MCF 10A (cell line): Measurements from ENCODE around the gene IL3. TPM values are rescaled to one million over a fixed set of nuclear protein-coding genes. Genes with fewer than 3 reads are reported as not detected.

Experiments
- BruUV-seq: library from RNA; stranded (reverse); fragments of 400-500 nt; replicated peaks from 2 replicates; lab custom pipeline; 2021; lab: Mats Ljungman, UMichigan
- CTCF ChIA-PET: fragments of 300-600 bp; sonication (Branson Sonifier 250); formaldehyde crosslinking; extraction: SDS; loops from one replicate; lab custom pipeline; 2021; ENCODE audit warnings: antibody characterized with exemption, inconsistent platforms; lab: Yijun Ruan, JAX
- POLR2A ChIA-PET: fragments of 300-600, 350-650 bp; sonication (Branson Sonifier 250); formaldehyde crosslinking; extraction: SDS; loops from one replicate; lab custom pipeline; 2020; ENCODE audit warnings: antibody characterized with exemption, inconsistent platforms; lab: Yijun Ruan, JAX
- DNase-seq: peaks from one replicate; pipeline ENCODE4 v3.0.0-alpha.2; 2018; ENCODE audit not compliant: unreplicated experiment
- H3K27ac Mint-ChIP-seq: one replicate; pipeline ENCODE4 v1.8.0; 2022; ENCODE audit warnings: mild to moderate bottlenecking, low read depth, mixed read lengths; ENCODE audit not compliant: unreplicated experiment
- H3K27me3 Mint-ChIP-seq: one replicate; pipeline ENCODE4 v1.8.0; 2022; ENCODE audit warnings: mixed read lengths; ENCODE audit not compliant: insufficient read depth, unreplicated experiment
- H3K36me3 Mint-ChIP-seq: one replicate; pipeline ENCODE4 v1.8.0; 2022; ENCODE audit warnings: mild to moderate bottlenecking, moderate library complexity, mixed read lengths; ENCODE audit not compliant: insufficient read depth, unreplicated experiment
- H3K4me1 Mint-ChIP-seq: one replicate; pipeline ENCODE4 v1.8.0; 2022; ENCODE audit warnings: mixed read lengths; ENCODE audit not compliant: insufficient read depth, unreplicated experiment
- H3K4me3 Mint-ChIP-seq: one replicate; pipeline ENCODE4 v1.8.0; 2022; ENCODE audit warnings: mild to moderate bottlenecking, moderate library complexity, mixed read lengths; ENCODE audit not compliant: unreplicated experiment
- H3K9me3 Mint-ChIP-seq: one replicate; pipeline ENCODE4 v1.8.0; 2022; ENCODE audit warnings: mixed read lengths; ENCODE audit not compliant: unreplicated experiment
- intact Hi-C: fragments of 100-400 bp; cut with micrococcal nuclease; formaldehyde crosslinking; loops from 2 replicates; pipeline ENCODE4 v1.14.1; 2022
- total RNA-seq: library from RNA; stranded (reverse); gene quantifications from 2 replicates; pipeline ENCODE4 v1.2.3, GENCODE V29; 2022
- TF ChIP-seq, protein P1 (sequence below): fragments of 200-600 bp; IDR thresholded peaks from one replicate; pipeline ENCODE4 v1.8.0; 2022; ENCODE audit warnings: antibody characterized with exemption, mild to moderate bottlenecking; ENCODE audit not compliant: unreplicated experiment

IL3 gene
- total RNA-seq, 1 experiment from 2014 or later, result not detected

DNA sequence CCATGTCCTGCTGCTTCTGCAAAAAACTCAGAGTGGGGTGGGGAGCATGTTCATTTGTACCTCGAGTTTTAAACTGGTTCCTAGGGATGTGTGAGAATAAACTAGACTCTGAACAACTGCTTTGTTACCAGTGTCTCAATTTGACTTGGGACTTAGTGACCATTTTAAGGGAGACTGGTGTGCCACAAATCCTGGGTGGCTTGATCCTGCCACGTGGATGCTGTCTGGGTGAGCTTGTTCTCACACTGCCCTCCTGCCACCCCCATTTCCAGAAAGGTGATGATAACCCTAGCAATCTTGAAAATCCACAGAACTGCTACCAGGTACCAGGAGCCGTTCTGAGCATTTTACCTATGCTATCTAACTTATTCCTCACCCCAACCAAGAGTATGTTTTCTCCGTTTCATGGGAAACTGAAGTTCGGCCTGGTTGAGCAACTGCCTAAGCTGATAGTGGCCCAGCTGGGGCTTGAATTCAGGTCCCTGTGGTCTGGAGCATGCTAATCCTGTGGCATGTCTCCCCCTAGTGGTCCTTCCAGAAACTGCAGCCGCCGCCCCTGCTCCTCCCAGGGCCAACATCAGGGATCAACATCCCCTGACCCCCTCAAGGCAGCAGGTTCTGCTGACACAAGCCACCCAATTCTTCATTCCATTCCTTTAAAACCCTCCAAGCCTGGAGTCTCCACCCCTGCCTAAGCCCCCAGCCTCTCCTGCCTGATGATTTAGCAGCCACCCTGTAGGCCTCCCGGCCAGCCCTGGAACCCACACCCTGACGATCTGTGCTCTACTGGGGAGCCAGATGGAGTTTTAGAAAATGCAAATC lies 2.8 kb downstream of the IL3 start:
- DNase-seq, result peak; percentile 78
- Mint-ChIP-seq H3K4me3 (no peak overlapping the region), H3K4me1 (peaks cover 5% of the 10 kb centered on the region), H3K27me3 (no peaks in the 10 kb centered on the region), H3K36me3 (no peaks in the 10 kb centered on the region), H3K27ac (no peak overlapping the region), H3K9me3 (no peaks in the 10 kb centered on the region)
- TF ChIP-seq, protein P1, sequence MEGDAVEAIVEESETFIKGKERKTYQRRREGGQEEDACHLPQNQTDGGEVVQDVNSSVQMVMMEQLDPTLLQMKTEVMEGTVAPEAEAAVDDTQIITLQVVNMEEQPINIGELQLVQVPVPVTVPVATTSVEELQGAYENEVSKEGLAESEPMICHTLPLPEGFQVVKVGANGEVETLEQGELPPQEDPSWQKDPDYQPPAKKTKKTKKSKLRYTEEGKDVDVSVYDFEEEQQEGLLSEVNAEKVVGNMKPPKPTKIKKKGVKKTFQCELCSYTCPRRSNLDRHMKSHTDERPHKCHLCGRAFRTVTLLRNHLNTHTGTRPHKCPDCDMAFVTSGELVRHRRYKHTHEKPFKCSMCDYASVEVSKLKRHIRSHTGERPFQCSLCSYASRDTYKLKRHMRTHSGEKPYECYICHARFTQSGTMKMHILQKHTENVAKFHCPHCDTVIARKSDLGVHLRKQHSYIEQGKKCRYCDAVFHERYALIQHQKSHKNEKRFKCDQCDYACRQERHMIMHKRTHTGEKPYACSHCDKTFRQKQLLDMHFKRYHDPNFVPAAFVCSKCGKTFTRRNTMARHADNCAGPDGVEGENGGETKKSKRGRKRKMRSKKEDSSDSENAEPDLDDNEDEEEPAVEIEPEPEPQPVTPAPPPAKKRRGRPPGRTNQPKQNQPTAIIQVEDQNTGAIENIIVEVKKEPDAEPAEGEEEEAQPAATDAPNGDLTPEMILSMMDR, result peak; percentile 99
- ChIA-PET CTCF (interaction anchor here (0.5 to 7.2 kb wide), 71 partner anchors 10 to 1631 kb away, joined by 3 to 74 read pairs (median 4); partner anchors contain the start of genes ACSL6, CSF2, FNIP1 and P4HA2), POLR2A (interaction anchor here (0.6 to 1.0 kb wide), 4 partner anchors 24 to 627 kb away, joined by 3 to 5 read pairs (median 4); no protein-coding TSS in a partner anchor)
- BruUV-seq, result no TSS peak
- intact Hi-C loops, result loop anchor here (1.0 kb wide), 2 partner anchors 252 to 474 kb away; no protein-coding TSS in a partner anchor

DNA sequence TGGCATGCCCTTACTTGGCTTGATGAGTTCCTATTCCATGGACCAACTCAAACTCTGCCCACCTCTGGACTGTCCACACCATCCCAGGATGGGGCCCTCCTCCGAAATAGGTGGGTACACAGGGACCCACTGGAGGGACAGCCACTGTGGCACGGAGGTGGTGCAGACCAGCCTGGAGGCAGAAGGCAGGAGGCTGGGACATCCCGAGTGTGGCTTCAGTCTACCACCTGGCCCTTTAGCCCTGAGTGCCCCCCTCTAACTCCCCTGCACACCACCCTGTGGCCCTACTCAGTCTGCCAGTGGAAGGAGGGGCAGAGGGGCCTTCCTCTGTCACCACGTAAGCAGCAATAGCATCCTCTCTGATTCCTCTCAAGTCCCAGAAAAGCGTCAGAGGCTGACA lies 3.7 kb downstream of the IL3 start:
- Mint-ChIP-seq H3K4me3 (no peak overlapping the region), H3K27me3 (no peaks in the 10 kb centered on the region), H3K4me1 (peaks cover 5% of the 10 kb centered on the region), H3K9me3 (no peaks in the 10 kb centered on the region), H3K27ac (no peak overlapping the region), H3K36me3 (no peaks in the 10 kb centered on the region)
- ChIA-PET POLR2A (interaction anchor here (1.0 kb wide), 1 partner anchor 25 kb away, joined by 5 read pairs; no protein-coding TSS in a partner anchor), CTCF (interaction anchor here (0.6 to 7.2 kb wide), 58 partner anchors 9 to 522 kb away, joined by 3 to 74 read pairs (median 6); partner anchors contain the start of genes CSF2 and P4HA2)
- BruUV-seq, result no TSS peak
- intact Hi-C loops, result loop anchor here (1.0 to 2.0 kb wide), 5 partner anchors 31 to 641 kb away; no protein-coding TSS in a partner anchor
- DNase-seq, result no peak
- TF ChIP-seq, protein P1, result no peak

DNA sequence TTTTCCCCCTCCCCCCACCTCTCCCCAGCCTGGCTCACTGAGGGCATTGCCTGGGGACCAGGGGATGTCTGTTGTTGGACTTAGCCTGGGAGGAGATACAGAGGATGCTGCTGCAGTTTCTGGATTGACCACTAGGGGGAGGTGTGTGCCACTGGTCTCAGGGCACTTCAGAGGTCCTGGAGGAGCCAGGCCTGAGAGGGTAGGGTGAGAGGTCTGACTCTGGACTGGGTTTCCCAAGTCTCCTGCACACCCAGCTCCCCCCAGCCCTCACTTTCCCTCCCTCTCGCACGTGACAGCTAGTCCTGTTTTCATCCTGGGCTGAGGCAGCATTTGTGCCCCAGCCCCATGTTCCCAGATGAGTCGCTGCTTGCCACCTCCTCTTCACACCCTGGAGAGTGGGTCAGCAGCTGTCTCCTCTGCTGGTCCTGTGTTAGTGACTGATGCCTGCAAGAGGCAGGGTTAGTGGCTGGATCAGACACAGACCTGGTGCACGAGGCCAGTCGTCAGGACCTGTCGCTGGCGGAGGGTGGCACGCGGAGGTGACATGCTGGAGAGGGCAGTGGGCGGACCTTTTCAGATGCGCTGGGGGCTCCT lies 4.4 kb downstream of the IL3 start:
- Mint-ChIP-seq H3K36me3 (no peaks in the 10 kb centered on the region), H3K27ac (no peak overlapping the region), H3K27me3 (no peaks in the 10 kb centered on the region), H3K4me1 (peaks cover 5% of the 10 kb centered on the region), H3K4me3 (no peak overlapping the region), H3K9me3 (no peaks in the 10 kb centered on the region)
- no TSS peak for BruUV-seq
- intact Hi-C loops, result loop anchor here (1.0 to 5.0 kb wide), 12 partner anchors 30 to 642 kb away; partner anchors contain the start of genes SLC22A4 and SLC22A5
- peak; percentile 88 for DNase-seq
- ChIA-PET CTCF (interaction anchor here (0.5 to 7.2 kb wide), 67 partner anchors 10 to 1713 kb away, joined by 3 to 74 read pairs (median 5); partner anchors contain the start of genes CSF2 and P4HA2), POLR2A (no interaction called here)
- TF ChIP-seq, protein P1, result peak; percentile 97
